GM12878 (cell line): ENCODE results near the gene SEMA3B. TPM values are rescaled to one million over a fixed set of nuclear protein-coding genes. Genes with fewer than 3 reads are reported as not detected.
"Not testable (repeated sequence)": the region's sequence is repeated elsewhere in the genome, so short reads cannot be mapped to it uniquely, and the experiment has no call there.

ENCODE experiments used
- ATAC-seq: fragments of 200-7000 bp; cut with Tn5 transposase; 3 replicates; pipeline ENCODE4 v1.9.1; 2020; ENCODE audit warnings: mild to moderate bottlenecking, moderate library complexity
- BruUV-seq: library from RNA; stranded (reverse); fragments of 400-500 nt; replicated peaks from 2 replicates; lab custom pipeline; 2021; lab: Mats Ljungman, UMichigan
- CTCF ChIA-PET: fragments of 300-600 bp; sonication (Branson Sonifier 250); formaldehyde crosslinking; extraction: SDS; loops from one replicate; lab custom pipeline; 2021; ENCODE audit warnings: inconsistent platforms; lab: Yijun Ruan, JAX
- POLR2A ChIA-PET: fragments of 350-600 bp; formaldehyde crosslinking; extraction: SDS; loops from one replicate; lab custom pipeline; 2021; ENCODE audit warnings: inconsistent platforms; lab: Charles Lee
- RAD21 ChIA-PET: fragments of 300-600 bp; sonication (Branson Sonifier 250); formaldehyde crosslinking; loops from one replicate; lab custom pipeline; 2023; ENCODE audit warnings: antibody characterized with exemption; ENCODE audit not compliant: unreplicated experiment; lab: Charles Lee
- SMC1A ChIA-PET: fragments of 300-600 bp; sonication (Branson Sonifier 250); formaldehyde crosslinking; loops from one replicate; lab custom pipeline; 2023; ENCODE audit not compliant: unreplicated experiment, uncharacterized antibody; lab: Charles Lee
- DNase-seq: peaks from one replicate; pipeline ENCODE4 v3.0.0-alpha.2; 2011; ENCODE audit warnings: low read depth, low spot score
- FAIRE-seq: peaks from 3 replicates; lab custom pipeline; 2011; peaks lifted over from hg19 to GRCh38; lab: Jason Lieb, UNC
- H2AFZ ChIP-seq: 2 replicates; pipeline ENCODE4 v1.6.0; 2011; ENCODE audit warnings: low read depth, low read length, control low read depth; ENCODE audit not compliant: control insufficient read depth
- H3K27ac ChIP-seq: 2 replicates; pipeline ENCODE4 v1.5.1; 2011; ENCODE audit warnings: control low read depth; ENCODE audit not compliant: control insufficient read depth, insufficient read depth
- H3K27me3 ChIP-seq, 2 experiments: replicated peaks in 1 of 2; 2 replicates each; pipeline versions ENCODE4 v1.6.0 to v1.6.1; 2011; ENCODE audit warnings: low read length in 1 of 2; ENCODE audit not compliant: control insufficient read depth in 2 of 2, insufficient read depth in 2 of 2
- H3K36me3 ChIP-seq, 2 experiments: 2 replicates each; pipeline ENCODE4 v1.5.1; 2011; ENCODE audit warnings: low read length in 1 of 2; ENCODE audit not compliant: control insufficient read depth in 2 of 2, insufficient read depth in 2 of 2
- H3K4me1 ChIP-seq: 2 replicates; pipeline ENCODE4 v1.6.1; 2011; ENCODE audit warnings: mild to moderate bottlenecking, low read length, moderate library complexity, mixed read lengths; ENCODE audit not compliant: control insufficient read depth, insufficient read depth
- H3K4me2 ChIP-seq: 2 replicates; pipeline ENCODE4 v1.6.0; 2011; ENCODE audit warnings: control low read depth; ENCODE audit not compliant: control insufficient read depth, insufficient read depth
- H3K4me3 ChIP-seq: fragments of 200-600 bp; sonication (generic); 2 replicates; pipeline ENCODE4 v1.5.1; 2016
- H3K79me2 ChIP-seq: 2 replicates; pipeline ENCODE4 v1.6.0; 2011; ENCODE audit warnings: low read length; ENCODE audit not compliant: control insufficient read depth, insufficient read depth
- H3K9ac ChIP-seq: 2 replicates; pipeline ENCODE4 v1.8.0; 2011; ENCODE audit warnings: low read length, control low read depth, mixed read lengths; ENCODE audit not compliant: control insufficient read depth, insufficient read depth
- H3K9me3 ChIP-seq: replicated peaks from 3 replicates; pipeline ENCODE4 v1.5.1; 2011; ENCODE audit warnings: mild to moderate bottlenecking, low read length; ENCODE audit not compliant: control insufficient read depth, insufficient read depth
- H4K20me1 ChIP-seq: 2 replicates; pipeline ENCODE4 v1.6.0; 2011; ENCODE audit not compliant: control insufficient read depth, insufficient read depth
- CBFB ChIP-seq: IDR thresholded peaks from 2 replicates; pipeline ENCODE4 v1.6.1; 2016; ENCODE audit warnings: antibody characterized with exemption, low read depth
- NBN ChIP-seq: fragments of 450-650 bp; IDR thresholded peaks from 2 replicates; pipeline ENCODE4 v1.6.1; 2016
- RB1 ChIP-seq: fragments of 450-650 bp; formaldehyde crosslinking; IDR thresholded peaks from 2 replicates; pipeline ENCODE4 v1.6.1; 2017; ENCODE audit warnings: mild to moderate bottlenecking, borderline replicate concordance
- WGBS: methylation state at CpG from one replicate; pipeline ENCODE4 v1.1.6; 2016; ENCODE audit warnings: low lambda C conversion rate; ENCODE audit not compliant: insufficient replicate concordance, insufficient coverage; ENCODE audit errors: missing lambda C conversion rate; 5-methylcytosine and 5-hydroxymethylcytosine counted together
- in situ Hi-C: fragments of 300-500 bp; cut with MboI; formaldehyde crosslinking; loops from 9 replicates; pipeline ENCODE4 v1.14.3; 2018; ENCODE audit warnings: mixed read lengths
- intact Hi-C: fragments of 100-400 bp; cut with micrococcal nuclease; formaldehyde crosslinking; loops from one replicate; pipeline ENCODE4 v1.14.2; 2022; ENCODE audit not compliant: unreplicated experiment
- polyA plus RNA-seq, 11 experiments: library from polyadenylated mRNA; depleted of rRNA in 4 of 11; unstranded in 6 of 11; stranded (reverse) in 5 of 11; fragments of >200 nt; fragmentation: Nextera tagmentation in 4 of 11; fragmentation: Illumina TruSeq in 1 of 11; extraction: Ambion mirVana in 4 of 11; extraction: Trizol in 1 of 11; gene quantifications; 1 replicate in 1 of 11; 2 replicates in 10 of 11; pipeline versions ENCODE4 v1.2.1 to v1.2.3, GENCODE V29; 2011 to 2016; ENCODE audit warnings: inconsistent platforms in 2 of 11, missing spikeins in 2 of 11, low read depth in 1 of 11
- total RNA-seq, 4 experiments: library from RNA; depleted of rRNA in 3 of 4; stranded (reverse); fragments of >200 nt in 3 of 4; fragmentation: Illumina TruSeq in 1 of 4; extraction: Trizol in 1 of 4; gene quantifications; 2 replicates each; pipeline versions ENCODE4 v1.2.1 to v1.2.3, GENCODE V29; 2013 to 2021

Gene SEMA3B
- total and polyA plus RNA-seq, 10 of the 15 experiments (the other 5 are each of a cell fraction or from before 2014, with no cell fraction given), result 0.06 to 0.59 (median 0.14) TPM; not detected in 2

- DNase-seq (no peak), ATAC-seq (no peak), FAIRE-seq (no peak)
- no peak overlapping the region for H3K4me2 ChIP-seq
- H3K79me2 ChIP-seq, result no peaks in the 10 kb centered on the region
- in situ Hi-C loops (loop anchor here (5.0 kb wide), 2 partner anchors 74 to 149 kb away; no protein-coding TSS in a partner anchor), intact Hi-C loops (no loop called here)
- ChIA-PET SMC1A (interaction anchor here (0.6 to 1.7 kb wide), 6 partner anchors 18 to 79 kb away, joined by 3 to 6 read pairs (median 4); no protein-coding TSS in a partner anchor), CTCF (interaction anchor here (1.0 to 3.1 kb wide), 11 partner anchors 11 to 151 kb away, joined by 3 to 24 read pairs (median 6); partner anchors contain the start of gene GNAT1), POLR2A (interaction anchor here (1.6 kb wide), 1 partner anchor 44 kb away, joined by 5 read pairs; no protein-coding TSS in a partner anchor), RAD21 (interaction anchor here (1.1 to 3.5 kb wide), 4 partner anchors 20 to 44 kb away, joined by 3 to 23 read pairs (median 6); partner anchors contain the start of genes GNAI2 and IFRD2)
- TF ChIP-seq NBN (no peak), CBFB (no peak), RB1 (no peak)
- H3K9ac ChIP-seq, result no peak overlapping the region
- no peaks in the 10 kb centered on the region for H3K9me3 ChIP-seq
- 46% methylated on average over 10 of the region's 10 CpGs for WGBS
- no peak overlapping the region for H3K27ac ChIP-seq
- peaks cover 7 to 13% of the 10 kb centered on the region in 2 experiments; a peak in 3 of 4 replicates for H3K27me3 ChIP-seq
- no peaks in the 10 kb centered on the region for H3K36me3 ChIP-seq
- H3K4me3 ChIP-seq, result no peak overlapping the region
- peaks cover 6% of the 10 kb centered on the region for H3K4me1 ChIP-seq
- H2AFZ ChIP-seq, result no peak overlapping the region
- no peaks in the 10 kb centered on the region for H4K20me1 ChIP-seq
- no TSS peak for BruUV-seq
These were observed 2.5 kb downstream of the SEMA3B start for GRCh38 chr3:50271314-50271936.

DNA sequence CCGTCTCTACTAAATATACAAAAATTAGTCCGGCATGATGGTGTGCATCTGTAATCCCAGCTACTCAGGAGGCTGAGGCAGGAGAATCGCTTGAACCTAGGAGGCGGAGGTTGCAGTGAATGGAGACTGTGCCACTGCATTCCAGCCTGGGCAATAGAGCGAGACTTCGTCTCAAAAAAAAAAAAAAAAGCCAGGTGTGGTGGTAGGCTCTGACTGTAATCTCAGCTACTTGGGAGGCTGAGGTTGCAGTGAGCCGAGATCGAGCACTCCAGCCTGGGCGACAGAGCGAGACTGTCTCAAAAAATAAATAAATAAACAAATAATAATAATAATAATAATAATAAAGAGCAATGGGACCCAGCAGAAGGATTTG is 3.6 kb downstream of the SEMA3B start:
- ChIA-PET CTCF (interaction anchor here (0.6 to 3.1 kb wide), 12 partner anchors 12 to 202 kb away, joined by 3 to 24 read pairs (median 5); partner anchors contain the start of gene GNAT1), RAD21 (interaction anchor here (0.7 to 3.5 kb wide), 7 partner anchors 13 to 69 kb away, joined by 3 to 23 read pairs (median 3); partner anchors contain the start of gene GNAI2), SMC1A (interaction anchor here (0.8 to 1.7 kb wide), 6 partner anchors 9 to 78 kb away, joined by 3 to 6 read pairs (median 4); no protein-coding TSS in a partner anchor), POLR2A (interaction anchor here (0.6 to 1.6 kb wide), 3 partner anchors 13 to 45 kb away, joined by 3 to 5 read pairs (median 5); no protein-coding TSS in a partner anchor)
- H3K4me1 ChIP-seq, H3K36me3 ChIP-seq, H3K4me3 ChIP-seq, H4K20me1 ChIP-seq, H3K9ac ChIP-seq, DNase-seq, H3K27ac ChIP-seq, H3K9me3 ChIP-seq, ATAC-seq, H2AFZ ChIP-seq, H3K27me3 ChIP-seq, FAIRE-seq, H3K79me2 ChIP-seq, BruUV-seq: not testable (repeated sequence)
- WGBS, result 78% methylated on average over 9 of the region's 10 CpGs
- intact Hi-C loops (loop anchor here (2.0 kb wide), 1 partner anchor 26 kb away; no protein-coding TSS in a partner anchor), in situ Hi-C loops (loop anchor here (5.0 kb wide), 2 partner anchors 75 to 150 kb away; no protein-coding TSS in a partner anchor)
- H3K4me2 ChIP-seq, result peak overlapping the region; percentile 71; the same call in 1 of the 2 replicates
